ENCODE results near the gene KRTAP10-5. TPM values are rescaled to one million over a fixed set of nuclear protein-coding genes. Genes with fewer than 3 reads are reported as not detected.

Gene KRTAP10-5
- total RNA-seq, 1 donor, result not detected

DNA sequence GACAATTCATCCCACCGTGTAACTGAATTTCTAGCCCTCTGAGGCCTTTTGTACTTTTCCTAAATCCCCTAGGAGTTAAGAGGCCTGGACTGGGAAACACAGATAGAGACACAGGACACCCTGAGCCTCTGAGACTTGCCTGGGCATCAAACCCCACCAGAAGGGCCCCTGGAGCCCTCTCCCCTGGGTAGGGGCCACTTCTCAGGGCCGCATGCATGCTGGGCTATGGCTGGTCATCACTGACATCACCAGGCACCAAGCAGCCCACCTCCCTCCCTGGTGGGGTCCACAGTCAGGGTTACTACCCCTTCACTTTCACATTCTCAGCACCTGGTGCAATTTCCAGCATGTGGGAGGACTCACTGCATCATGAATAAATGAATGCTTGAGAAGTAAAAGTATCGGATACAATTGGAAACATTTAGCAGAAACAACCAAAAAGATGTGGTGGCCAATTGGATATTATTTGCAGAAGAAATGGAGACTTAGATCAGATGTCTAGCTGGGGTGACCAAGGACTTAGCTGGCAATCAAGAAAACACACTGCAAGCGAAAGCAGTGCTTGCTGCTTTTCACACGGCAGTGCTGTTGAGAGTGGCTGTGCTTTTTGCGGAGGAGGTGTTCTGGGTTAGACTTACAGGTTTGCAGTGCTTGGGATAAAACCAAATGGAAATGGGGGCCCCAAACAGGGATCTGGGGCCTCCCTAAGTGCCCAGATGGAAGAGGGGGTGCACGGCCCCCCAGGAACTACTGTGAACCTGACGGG is 19.0 kb upstream of the KRTAP10-5 start:
- no peak overlapping the region for H3K4me3 ChIP-seq (ENCODE audit: low read depth, low read length)
- no peak for DNase-seq (ENCODE audit: low read depth)
- TF ChIP-seq, protein P1, sequence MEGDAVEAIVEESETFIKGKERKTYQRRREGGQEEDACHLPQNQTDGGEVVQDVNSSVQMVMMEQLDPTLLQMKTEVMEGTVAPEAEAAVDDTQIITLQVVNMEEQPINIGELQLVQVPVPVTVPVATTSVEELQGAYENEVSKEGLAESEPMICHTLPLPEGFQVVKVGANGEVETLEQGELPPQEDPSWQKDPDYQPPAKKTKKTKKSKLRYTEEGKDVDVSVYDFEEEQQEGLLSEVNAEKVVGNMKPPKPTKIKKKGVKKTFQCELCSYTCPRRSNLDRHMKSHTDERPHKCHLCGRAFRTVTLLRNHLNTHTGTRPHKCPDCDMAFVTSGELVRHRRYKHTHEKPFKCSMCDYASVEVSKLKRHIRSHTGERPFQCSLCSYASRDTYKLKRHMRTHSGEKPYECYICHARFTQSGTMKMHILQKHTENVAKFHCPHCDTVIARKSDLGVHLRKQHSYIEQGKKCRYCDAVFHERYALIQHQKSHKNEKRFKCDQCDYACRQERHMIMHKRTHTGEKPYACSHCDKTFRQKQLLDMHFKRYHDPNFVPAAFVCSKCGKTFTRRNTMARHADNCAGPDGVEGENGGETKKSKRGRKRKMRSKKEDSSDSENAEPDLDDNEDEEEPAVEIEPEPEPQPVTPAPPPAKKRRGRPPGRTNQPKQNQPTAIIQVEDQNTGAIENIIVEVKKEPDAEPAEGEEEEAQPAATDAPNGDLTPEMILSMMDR (IDR thresholded peaks at IDR 0.05; ENCODE audit: insufficient read depth, low read length), result no peak

DNA sequence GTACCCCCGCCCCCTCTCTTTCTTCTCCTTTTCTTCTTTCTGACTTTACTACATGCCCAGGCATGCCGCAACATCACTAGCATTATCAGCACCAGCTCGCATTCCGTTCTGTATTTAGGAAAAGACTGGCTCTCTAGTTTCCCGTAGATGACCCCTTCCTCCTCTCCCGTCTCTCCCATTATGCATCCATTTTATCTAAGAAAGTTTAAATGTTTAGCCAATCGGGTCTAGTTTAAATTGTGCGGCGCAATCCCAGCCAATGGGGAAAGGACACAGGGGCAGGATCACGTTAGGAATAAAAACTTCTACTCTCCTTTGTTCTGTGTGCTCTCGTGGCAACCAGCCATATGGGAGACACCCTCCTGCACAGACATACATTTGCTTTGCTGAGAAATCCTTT is 17.7 kb upstream of the KRTAP10-5 start:
- no peak for DNase-seq (ENCODE audit: low read depth)
- H3K4me3 ChIP-seq (ENCODE audit: low read depth, low read length), result no peak overlapping the region
- TF ChIP-seq, protein P1 (IDR thresholded peaks at IDR 0.05; ENCODE audit: insufficient read depth, low read length), result no peak

DNA sequence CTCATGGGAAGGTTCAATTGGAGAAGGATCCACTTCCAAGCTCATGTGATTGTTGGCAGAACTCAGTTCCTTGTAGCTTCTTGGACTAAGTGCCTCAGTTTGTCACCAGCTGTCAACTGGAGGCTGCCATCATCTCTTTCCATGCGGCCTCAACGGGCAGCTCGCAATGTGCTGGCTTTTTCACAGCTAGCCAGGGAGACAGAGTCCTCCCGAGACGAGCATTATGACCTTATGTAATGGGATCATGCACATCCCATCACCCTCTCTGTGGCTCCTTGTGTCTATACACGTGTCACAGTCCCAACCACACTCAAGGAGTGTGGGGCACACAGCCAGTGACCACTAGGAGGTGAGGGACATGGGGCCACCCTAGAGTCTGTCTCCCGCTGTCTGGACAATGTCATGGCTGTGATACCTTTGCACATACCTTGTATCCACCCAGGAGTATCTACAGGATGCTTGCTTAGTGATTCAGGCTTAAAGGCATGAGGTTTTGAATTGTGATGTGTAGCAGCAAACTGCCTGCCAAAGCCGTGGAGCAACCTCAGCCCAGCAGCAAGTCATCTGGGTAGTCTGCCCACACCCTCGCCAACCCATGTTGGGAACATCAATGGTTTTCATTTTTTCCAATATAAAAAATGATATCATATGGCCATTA is 15.8 kb upstream of the KRTAP10-5 start:
- peak; percentile 22 for DNase-seq (ENCODE audit: low read depth)
- TF ChIP-seq, protein P1 (IDR thresholded peaks at IDR 0.05; ENCODE audit: insufficient read depth, low read length), result no peak
- no peak overlapping the region for H3K4me3 ChIP-seq (ENCODE audit: low read depth, low read length)

DNA sequence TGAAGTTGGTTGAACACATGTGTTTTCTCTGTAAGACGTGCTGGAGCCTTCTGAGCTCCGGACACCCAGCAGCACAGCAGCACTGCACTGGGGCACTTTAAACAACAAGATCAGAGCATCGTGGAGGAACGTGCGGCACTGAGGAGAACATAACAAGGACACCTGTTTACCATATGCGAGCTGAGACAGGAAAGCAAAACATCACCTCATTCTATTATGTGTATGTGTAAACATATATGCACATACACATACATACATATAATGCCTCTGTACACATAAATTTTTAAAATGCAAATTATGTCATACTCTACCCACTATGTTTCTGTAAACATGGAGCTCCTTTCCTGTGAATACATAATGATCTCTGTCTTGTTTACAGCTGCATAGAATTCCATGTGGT is 15.1 kb upstream of the KRTAP10-5 start:
- TF ChIP-seq, protein P1 (IDR thresholded peaks at IDR 0.05; ENCODE audit: insufficient read depth, low read length), result no peak
- no peak overlapping the region for H3K4me3 ChIP-seq (ENCODE audit: low read depth, low read length)
- no peak for DNase-seq (ENCODE audit: low read depth)

DNA sequence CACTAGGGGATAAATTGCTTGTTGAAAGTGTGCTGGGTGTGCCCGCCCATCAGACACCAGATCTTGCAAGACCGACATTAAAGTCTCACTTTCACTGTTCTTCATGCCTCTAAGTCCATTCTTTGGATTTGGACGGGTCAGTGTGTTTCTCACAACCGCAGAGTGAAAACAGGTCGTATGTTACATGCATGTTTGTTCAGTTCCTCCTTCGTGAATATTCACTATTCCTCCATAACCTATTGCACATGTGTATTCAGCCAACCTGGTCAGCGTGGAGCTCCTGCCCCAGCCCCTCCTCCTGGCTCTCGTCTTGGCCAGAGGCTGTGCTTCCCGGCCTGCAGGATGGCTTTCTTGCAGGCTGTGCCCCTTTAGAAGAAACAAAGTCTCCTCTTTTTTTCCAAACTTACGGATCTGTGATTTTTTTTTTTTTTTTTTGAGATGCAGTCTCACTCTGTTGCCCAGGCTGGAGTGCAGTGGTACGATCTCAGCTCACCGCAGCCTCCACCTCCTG is 14.1 kb upstream of the KRTAP10-5 start:
- no peak for DNase-seq (ENCODE audit: low read depth)
- no peak overlapping the region for H3K4me3 ChIP-seq (ENCODE audit: low read depth, low read length)
- TF ChIP-seq, protein P1 (IDR thresholded peaks at IDR 0.05; ENCODE audit: insufficient read depth, low read length), result no peak

DNA sequence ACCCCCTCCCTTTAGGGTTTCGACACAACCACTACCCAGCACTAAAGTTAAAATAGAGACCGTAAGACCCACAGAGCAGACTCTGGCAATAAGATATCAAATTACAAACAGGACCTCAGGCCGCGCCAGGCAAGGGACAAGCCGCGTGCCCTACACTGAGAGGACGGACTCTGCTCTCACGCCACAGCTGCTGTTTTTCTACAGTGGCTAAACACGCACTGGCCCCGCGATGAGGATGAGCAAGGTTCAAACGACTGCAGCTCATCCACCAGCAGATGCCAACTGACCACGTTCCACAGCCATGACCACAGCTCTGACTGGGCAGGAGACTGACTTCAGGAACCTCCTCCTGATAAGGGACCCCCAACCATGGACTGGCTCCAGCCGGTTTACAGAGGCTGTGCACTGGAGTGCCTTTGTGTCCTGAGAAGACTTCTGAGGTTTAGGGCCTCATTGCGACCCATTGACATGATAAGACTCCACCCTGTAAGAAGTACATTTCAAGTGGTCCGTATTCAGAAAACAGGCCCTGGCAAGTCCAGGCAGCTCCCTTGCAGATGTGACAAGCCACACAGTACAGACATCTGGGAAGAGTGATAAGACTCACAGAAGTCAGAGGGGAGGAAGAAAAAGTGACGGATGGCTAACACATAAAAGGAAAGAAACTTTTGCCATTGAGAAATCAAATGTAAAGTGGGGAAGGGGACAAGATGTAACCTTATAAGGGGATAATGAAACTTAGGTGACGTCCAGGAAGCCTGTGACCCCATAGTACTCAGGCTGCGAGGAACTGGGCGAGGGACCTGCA is 13.4 kb upstream of the KRTAP10-5 start:
- no peak overlapping the region for H3K4me3 ChIP-seq (ENCODE audit: low read depth, low read length)
- TF ChIP-seq, protein P1 (IDR thresholded peaks at IDR 0.05; ENCODE audit: insufficient read depth, low read length), result no peak
- peak; percentile 2 for DNase-seq (ENCODE audit: low read depth)

All from fibroblast of the aortic adventitia (primary cell).